MM.1S (cell line): ENCODE measurements around the gene ADPRH.

Source experiments
- EZH2 ChIP-seq: fragments of 300-600 bp; sonication (generic); optimal IDR thresholded peaks from 2 replicates; pipeline ENCODE3; 2017; ENCODE audit warnings: low read depth, mild to moderate bottlenecking, antibody characterized with exemption, low read length, mixed read lengths
- EZH2phosphoT487 ChIP-seq: fragments of 300-600 bp; sonication (generic); IDR thresholded peaks from 2 replicates; pipeline ENCODE4 v1.6.1; 2018; ENCODE audit warnings: antibody characterized with exemption, low read length
- TF ChIP-seq, protein P1 (sequence below): fragments of 300-600 bp; sonication (generic); IDR thresholded peaks from 2 replicates; pipeline ENCODE4 v1.5.1; 2016; ENCODE audit warnings: antibody characterized with exemption, low read length, mixed read lengths

DNA sequence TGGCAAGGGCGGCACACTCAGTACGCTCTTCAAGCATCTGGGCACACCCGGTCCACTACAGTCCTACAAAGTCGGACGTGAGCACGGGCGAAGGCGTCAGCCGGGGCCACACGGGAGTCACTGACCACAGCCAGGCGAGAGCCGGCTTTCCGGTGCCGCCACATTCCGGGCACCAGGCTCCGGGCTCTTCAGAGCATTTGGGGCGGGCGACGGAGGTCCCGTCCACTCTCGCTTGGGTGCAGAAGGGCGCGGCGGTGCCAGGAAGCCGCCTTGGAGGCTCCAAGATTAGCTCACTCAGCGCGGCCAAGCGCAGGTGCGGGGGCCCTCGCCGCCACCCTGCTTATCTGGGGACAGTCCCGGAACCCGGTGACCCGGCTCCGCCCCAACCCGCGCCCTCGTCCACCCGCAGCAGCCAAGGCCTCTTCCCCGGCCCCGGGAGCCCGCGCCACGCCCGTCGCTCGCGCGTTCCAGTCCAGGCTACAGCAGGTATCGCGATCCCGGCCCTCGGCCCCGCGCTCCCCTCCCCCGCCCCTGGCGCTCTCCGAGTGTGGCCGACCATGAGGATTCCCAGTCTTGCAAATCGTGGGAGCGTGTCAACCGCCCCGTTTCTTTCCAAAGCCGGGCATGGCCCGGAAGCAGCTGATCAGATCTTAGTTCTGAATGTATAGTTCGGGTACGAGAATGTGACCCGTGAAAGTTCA is at the start of gene ADPRH:
- TF ChIP-seq, protein P1, sequence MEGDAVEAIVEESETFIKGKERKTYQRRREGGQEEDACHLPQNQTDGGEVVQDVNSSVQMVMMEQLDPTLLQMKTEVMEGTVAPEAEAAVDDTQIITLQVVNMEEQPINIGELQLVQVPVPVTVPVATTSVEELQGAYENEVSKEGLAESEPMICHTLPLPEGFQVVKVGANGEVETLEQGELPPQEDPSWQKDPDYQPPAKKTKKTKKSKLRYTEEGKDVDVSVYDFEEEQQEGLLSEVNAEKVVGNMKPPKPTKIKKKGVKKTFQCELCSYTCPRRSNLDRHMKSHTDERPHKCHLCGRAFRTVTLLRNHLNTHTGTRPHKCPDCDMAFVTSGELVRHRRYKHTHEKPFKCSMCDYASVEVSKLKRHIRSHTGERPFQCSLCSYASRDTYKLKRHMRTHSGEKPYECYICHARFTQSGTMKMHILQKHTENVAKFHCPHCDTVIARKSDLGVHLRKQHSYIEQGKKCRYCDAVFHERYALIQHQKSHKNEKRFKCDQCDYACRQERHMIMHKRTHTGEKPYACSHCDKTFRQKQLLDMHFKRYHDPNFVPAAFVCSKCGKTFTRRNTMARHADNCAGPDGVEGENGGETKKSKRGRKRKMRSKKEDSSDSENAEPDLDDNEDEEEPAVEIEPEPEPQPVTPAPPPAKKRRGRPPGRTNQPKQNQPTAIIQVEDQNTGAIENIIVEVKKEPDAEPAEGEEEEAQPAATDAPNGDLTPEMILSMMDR = no peak
- TF ChIP-seq EZH2 (no peak), EZH2phosphoT487 (no peak)
